ENCODE results near the gene EDRF1. TPM values are rescaled to one million over a fixed set of nuclear protein-coding genes. Genes with fewer than 3 reads are reported as not detected.
A peak's percentile ranks its signal among the peaks of the same experiment; 100 is the strongest.

Gene EDRF1, protein sequence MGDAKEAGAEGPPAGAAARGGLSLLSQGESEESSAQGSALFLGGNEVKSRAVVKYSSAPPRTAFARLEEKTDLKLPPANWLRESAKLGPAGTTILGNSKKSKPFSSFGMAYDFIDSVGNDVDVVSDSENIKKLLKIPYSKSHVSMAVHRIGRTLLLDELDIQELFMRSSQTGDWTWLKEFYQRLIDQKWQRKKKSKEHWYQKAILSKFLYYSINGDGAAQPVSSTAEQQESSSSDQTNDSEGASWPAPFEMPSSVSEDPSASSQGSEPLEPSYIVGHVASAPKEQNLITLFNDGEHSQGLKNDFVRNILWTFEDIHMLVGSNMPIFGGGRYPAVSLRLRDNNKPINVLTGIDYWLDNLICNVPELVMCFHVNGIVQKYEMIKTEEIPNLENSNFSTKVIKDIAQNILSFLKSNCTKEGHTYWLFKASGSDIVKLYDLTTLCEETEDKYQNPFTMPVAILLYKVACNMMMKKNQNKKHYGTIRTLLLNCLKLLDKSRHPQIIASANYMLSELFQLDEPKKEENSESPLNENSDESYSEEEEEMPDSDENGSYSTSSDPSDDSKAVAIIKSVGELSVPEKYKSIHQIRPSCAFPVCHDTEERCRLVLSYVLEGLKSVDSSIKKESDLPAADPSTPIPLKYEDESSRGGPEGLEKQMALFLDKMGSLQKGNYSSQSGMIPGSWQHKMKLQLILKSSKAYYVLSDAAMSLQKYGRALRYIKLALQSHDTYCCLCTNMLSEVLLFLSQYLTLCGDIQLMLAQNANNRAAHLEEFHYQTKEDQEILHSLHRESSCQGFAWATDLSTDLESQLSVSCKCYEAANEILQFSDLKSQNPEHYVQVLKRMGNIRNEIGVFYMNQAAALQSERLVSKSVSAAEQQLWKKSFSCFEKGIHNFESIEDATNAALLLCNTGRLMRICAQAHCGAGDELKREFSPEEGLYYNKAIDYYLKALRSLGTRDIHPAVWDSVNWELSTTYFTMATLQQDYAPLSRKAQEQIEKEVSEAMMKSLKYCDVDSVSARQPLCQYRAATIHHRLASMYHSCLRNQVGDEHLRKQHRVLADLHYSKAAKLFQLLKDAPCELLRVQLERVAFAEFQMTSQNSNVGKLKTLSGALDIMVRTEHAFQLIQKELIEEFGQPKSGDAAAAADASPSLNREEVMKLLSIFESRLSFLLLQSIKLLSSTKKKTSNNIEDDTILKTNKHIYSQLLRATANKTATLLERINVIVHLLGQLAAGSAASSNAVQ
- 11.8 and 15.2 TPM in 2 replicates for total RNA-seq

DNA sequence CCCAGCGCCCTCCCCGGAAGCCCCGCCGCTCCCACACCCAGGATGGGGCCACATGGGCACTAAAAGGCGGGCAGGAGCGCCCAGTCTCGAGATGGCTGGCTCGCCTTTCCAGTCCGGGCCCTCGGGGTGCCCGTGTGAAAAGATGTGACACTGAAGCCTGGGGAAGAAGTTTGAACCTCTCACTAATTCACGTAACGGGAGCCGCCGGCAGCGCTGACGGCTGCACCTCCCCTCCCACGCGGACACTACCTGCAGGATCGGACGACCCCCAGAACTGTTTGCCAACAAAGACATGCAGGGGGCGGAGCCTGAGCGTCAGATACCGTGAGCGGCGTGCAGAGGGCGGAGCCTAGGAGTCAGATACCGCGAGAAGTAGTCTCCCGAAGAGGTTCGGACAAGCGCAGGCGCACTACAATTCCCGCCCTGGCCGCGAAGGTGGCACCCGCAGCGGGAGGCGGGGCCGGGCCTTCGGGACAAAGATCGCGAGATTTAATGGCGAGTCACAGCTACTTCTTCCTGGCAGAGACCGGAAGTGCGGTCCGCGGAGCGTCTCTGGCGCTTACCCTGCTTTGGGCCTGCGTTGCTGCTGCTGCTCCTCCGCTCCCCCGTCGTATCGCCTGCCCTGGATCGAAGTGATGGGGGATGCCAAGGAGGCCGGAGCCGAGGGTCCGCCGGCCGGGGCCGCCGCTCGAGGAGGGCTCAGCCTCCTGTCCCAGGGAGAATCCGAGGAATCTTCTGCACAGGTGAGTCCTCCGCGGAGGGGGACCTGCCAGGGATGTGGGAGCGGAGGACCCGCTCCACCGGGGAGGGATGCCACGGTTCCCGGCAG, at the start of gene EDRF1:
TSS of gene EDRF1 (plus strand) at position 537 of the 829 bp plus-strand sequence. CDS start at position 636, 99 bp downstream.
- DNase-seq (ENCODE audit: low read depth): peak; percentile 83
- H3K27me3 ChIP-seq (ENCODE audit: control insufficient read depth, insufficient read depth, low read length): no peaks in the 10 kb centered on the region
- TF ChIP-seq, protein P1, sequence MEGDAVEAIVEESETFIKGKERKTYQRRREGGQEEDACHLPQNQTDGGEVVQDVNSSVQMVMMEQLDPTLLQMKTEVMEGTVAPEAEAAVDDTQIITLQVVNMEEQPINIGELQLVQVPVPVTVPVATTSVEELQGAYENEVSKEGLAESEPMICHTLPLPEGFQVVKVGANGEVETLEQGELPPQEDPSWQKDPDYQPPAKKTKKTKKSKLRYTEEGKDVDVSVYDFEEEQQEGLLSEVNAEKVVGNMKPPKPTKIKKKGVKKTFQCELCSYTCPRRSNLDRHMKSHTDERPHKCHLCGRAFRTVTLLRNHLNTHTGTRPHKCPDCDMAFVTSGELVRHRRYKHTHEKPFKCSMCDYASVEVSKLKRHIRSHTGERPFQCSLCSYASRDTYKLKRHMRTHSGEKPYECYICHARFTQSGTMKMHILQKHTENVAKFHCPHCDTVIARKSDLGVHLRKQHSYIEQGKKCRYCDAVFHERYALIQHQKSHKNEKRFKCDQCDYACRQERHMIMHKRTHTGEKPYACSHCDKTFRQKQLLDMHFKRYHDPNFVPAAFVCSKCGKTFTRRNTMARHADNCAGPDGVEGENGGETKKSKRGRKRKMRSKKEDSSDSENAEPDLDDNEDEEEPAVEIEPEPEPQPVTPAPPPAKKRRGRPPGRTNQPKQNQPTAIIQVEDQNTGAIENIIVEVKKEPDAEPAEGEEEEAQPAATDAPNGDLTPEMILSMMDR (IDR thresholded peaks at IDR 0.05; ENCODE audit: insufficient read depth, low read length, poor library complexity, severe bottlenecking): no peak
- H3K36me3 ChIP-seq (ENCODE audit: control insufficient read depth, insufficient read depth, low read length): no peaks in the 10 kb centered on the region
- H3K4me3 ChIP-seq (ENCODE audit: low read depth, low read length): peak within 1 kb of the TSS; percentile 79

DNA sequence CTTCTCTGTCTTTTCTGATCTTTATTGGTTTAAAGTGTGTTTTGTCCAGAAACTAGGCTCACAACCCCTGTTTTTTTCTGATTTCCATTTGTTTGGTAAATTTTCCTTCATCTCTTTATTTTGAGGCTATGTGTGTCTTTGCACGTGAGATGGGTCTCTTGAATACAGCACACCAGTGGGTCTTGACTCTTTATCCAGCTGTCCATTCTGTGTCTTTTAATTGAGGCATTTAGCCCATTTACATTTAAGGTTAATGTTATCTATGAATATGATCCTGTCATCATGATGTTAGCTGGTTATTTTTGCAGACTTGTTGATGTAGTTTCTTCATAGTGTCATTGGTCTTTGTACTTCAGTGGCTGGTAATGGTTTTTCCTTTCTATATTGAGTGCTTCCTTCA, 46.6 kb upstream of the EDRF1 start:
- Histone ChIP-seq H3K36me3 (ENCODE audit: control insufficient read depth, insufficient read depth, low read length) (no peaks in the 10 kb centered on the region), H3K27me3 (ENCODE audit: control insufficient read depth, insufficient read depth, low read length) (peaks cover 5% of the 10 kb centered on the region), H3K4me3 (ENCODE audit: low read depth, low read length) (no peak overlapping the region)
- TF ChIP-seq, protein P1 (IDR thresholded peaks at IDR 0.05; ENCODE audit: insufficient read depth, low read length, poor library complexity, severe bottlenecking): no peak
- no peak for DNase-seq (ENCODE audit: low read depth)

DNA sequence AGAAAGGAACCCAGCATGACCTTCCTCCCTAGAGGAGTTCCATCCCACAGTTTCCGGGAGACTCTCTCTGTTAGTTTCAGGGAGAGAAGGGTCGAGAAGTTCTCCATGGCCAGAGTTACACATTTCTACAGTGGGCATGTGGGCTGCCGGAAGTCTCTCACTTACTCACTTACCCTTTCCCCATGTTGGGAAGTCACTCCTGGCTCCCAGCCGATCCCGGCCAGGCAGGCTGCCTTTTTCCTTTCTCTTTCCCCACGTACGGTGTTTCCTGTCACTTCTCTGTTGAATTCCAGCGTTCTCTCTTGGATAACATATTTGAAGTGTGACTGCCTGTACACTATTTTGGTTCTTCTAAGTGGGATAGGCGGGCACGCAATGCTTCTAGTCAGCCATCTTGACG, 40.1 kb upstream of the EDRF1 start:
- H3K36me3 ChIP-seq (ENCODE audit: control insufficient read depth, insufficient read depth, low read length): no peaks in the 10 kb centered on the region
- peaks cover 23% of the 10 kb centered on the region for H3K27me3 ChIP-seq (ENCODE audit: control insufficient read depth, insufficient read depth, low read length)
- DNase-seq (ENCODE audit: low read depth): no peak
- no peak overlapping the region for H3K4me3 ChIP-seq (ENCODE audit: low read depth, low read length)
- TF ChIP-seq, protein P1 (IDR thresholded peaks at IDR 0.05; ENCODE audit: insufficient read depth, low read length, poor library complexity, severe bottlenecking): no peak

DNA sequence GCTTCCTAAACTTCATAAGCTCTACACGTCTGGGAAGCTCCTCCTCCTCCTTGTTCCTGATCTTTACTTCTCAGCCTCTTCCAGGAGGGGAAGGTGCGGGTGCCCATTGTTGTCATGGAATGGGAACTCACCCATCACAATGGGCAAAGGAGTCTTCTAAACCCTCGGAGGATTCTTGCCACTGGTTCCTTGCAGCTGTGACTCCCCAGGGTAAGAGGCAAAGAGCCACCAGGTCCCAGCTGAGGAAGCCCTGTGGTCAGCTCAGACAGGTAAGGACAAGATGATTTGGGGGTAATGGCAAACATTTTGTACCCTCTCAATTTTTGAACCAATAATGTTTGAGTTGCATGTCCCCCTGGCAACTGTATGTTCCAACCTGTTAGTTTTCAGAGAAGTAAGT, 36.4 kb upstream of the EDRF1 start, which contains the start of gene TEX36:
TSS of gene TEX36 (minus strand) at position 101 of the 400 bp plus-strand sequence. CDS start 174 bp downstream, outside the sequence.
- Histone ChIP-seq H3K4me3 (ENCODE audit: low read depth, low read length) (no peak within 1 kb of the TSS), H3K36me3 (ENCODE audit: control insufficient read depth, insufficient read depth, low read length) (no peaks in the 10 kb centered on the region), H3K27me3 (ENCODE audit: control insufficient read depth, insufficient read depth, low read length) (peaks cover 22% of the 10 kb centered on the region)
- TF ChIP-seq, protein P1 (IDR thresholded peaks at IDR 0.05; ENCODE audit: insufficient read depth, low read length, poor library complexity, severe bottlenecking): no peak
- no peak for DNase-seq (ENCODE audit: low read depth)

DNA sequence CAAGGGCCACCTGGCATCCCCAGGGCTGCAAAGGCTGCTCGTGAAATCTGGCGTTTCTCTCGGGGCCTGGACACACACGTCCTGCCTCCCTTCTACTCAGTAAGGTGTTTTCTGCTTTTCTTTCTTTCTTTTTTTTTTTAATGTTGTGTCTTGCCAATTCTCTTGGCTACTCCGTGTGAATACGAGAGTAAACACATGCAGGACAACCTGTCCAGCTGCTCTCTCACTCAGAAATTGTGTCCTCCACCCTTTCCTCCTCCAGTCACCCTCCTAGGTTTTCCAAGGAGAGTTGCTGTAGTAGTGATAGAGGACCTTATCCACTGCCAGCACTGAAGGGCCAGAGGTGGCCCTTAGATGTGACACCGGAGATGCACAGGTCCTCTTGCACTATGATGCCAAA, 35.7 kb upstream of the EDRF1 start:
- Histone ChIP-seq H3K36me3 (ENCODE audit: control insufficient read depth, insufficient read depth, low read length) (no peaks in the 10 kb centered on the region), H3K4me3 (ENCODE audit: low read depth, low read length) (no peak overlapping the region), H3K27me3 (ENCODE audit: control insufficient read depth, insufficient read depth, low read length) (peaks cover 22% of the 10 kb centered on the region)
- TF ChIP-seq, protein P1 (IDR thresholded peaks at IDR 0.05; ENCODE audit: insufficient read depth, low read length, poor library complexity, severe bottlenecking): no peak
- no peak for DNase-seq (ENCODE audit: low read depth)

Data from kidney epithelial cell (primary cell).